Stimulated activated CD8-positive, alpha-beta memory T cell treated with anti-CD3 and anti-CD28 coated beads, Interleukin-12 subunit alpha, Interleukin-12 subunit beta, amount 100 ng/mL, for 24 hours (primary cell): Measurements from ENCODE around the gene SYNC.
"Not testable (repeated sequence)": the region's sequence is repeated elsewhere in the genome, so short reads cannot be mapped to it uniquely, and the experiment has no call there.

Source experiments
- DNase-seq: peaks from one replicate; pipeline ENCODE4 v3.0.0-alpha.2; 2020; ENCODE audit errors: extremely low read depth

Gene SYNC

DNA sequence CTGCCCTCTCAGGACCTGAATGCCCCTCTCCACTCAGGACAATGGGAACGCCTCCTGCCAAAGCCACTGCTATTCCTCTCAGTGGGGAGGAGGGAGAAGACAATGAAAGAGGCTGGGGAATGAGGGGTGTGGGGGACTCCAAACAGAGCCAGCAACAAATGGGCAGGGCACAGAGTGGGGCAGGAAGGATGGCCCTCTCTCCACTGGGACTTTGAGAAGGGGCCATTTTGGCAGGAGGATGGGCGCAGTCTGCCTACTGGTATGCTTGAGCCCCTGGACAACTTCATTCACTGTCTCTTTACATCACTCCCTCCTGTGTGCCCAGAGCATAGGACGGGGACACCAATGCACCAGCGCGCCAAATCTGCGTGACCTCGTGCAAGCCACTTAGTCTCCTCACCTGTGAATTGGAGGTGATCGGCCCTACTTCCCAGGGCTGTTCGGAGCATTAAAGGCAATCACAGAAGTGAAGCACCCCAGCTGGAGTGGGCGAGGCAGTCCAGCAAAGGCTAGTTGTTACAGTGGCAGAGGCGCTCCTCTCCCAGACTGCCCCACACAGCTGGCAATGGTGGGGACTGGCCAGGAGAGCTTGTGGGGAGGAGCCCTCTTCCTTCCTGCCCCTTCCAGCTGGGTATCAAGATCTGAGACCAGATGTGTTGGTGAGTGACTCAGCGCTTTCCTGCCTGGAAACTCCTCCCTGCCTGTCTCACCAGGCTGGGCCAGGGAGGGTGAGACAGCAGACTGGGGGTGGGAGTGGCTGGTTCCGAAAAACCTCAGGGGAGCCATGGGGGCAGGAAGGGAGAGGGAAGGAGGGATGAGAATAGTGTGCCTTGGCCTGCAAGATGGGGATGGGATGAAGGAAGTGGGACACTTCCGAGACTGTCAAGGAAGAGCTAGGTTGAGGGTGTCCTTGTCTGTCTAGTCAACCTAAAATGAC is 22.4 kb upstream of the SYNC start:
- no peak for DNase-seq

DNA sequence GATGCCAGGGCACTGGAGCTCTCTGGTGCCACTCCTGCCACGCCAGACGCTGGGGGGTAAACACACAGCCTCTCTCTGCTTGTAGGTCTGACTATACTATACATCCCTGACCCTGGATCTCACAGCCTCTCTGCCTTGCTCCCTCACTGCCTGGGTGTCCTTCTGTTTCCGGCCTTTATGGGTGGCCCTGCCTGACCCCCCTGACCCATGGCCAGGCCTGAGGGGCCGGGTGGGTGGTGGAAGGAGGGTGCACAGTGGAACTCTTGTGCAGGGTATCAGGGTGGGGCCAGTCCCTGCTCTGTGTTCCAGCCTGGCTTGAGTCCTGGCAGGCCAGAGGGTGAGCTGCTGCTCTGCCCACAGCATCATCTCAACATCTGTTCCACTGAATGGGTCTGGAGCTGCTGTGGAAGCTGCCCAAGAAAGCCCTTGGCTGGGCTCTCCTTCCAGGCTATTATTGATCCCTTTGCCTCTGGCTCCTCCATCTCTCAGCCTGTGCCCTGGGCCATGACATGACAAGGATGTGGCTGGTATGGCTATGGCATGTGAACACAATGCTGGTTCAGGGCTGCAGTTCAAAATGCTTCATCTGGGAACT is 17.2 kb upstream of the SYNC start:
- DNase-seq: no peak

DNA sequence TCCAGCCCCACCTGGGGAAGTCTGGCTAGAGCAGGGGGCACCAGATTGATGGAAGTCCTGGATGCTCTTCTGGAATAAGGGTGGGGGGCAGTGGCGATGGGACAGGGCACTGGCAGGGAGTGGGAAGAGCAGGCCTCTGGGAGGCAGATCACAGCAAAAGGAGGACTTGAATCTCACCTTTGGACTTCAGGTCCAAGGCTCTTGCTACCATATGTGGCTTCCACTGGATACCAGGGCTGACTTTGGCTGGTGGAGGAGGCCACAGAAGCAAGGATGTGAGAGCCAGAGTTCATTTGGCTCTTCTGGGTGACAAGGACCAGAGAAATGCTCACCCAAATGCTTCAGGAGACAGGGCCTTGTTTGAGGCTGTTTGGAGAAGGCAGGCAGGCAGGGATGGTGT is 16.0 kb upstream of the SYNC start:
- DNase-seq: no peak

DNA sequence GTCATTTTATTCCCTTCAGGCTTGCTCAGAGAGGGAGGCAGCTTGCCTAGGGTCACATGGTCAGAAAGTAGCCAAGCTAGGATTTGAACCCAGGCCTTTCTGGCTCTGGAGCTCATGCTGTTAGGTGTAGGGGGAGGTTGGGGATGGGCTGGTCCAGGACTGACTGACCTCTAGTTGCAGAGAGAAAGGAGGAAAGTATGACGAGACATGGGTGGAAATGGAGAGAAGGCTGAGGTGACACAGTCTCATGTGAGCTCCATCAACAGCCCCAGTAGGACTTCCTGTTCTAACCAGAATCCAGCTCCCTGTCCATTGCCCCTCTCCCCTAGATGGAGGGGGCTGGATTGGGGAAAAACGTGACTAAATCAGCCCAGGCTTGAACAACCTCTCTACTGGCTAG is 15.5 kb upstream of the SYNC start:
- no peak for DNase-seq

DNA sequence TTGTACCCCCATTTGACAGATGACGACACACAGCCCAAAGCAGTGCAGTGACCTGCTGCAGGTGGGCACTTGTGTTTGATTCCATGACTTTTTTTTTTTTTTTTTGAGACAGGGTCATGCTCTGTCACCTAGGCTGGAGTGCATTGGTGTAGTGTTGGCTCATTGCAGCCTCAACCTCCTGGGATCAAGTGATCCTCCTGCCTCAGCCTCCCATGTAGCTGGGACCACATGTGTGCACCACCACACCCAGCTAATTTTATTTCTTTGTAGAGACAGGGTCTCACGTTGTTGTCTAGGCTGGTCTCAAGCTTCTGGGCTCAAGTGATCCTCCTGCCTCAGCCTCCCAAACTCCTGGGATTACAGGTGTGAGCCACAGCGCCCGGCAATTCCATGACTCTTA is 14.9 kb upstream of the SYNC start:
- DNase-seq: no peak

DNA sequence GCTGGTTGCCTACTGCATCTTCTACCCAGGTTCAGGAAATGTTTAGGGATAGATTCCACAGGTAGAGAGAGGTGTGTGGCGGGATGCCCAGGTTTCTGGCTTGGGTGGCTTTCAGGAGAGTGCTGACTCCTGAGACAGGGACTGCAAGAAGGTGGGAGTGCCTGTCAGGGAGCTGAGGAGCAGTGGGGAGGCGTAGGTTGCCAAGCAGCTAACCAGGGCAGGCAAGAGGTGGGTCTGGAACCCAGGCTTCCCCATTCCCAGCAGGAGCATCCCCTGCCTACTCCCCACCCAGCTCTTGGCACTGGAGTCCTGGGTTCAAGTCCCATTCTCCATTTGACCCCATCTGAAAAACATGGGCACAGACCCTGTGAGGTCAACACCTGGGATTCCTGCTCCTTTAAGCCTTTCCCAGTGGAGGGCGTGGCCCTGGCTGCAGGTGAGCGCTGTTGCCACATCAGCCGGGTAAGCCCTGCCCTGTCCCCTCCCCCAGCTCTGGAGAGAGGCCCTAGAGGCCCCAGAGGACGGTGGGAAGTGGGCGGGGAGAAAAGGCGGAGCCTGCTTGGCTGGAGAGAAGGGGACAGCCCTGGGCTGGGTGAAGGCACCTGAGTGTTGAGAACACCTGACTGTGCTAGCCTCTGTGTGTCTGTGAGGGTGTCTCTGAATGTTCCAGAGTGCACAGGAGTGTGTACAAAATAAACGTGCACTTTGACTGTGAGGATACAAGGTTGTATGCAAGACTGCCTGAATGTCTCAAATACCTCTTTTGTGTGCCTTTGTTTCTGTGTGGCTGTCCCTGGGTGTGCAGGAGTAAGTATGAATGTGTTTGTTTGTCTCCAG is 14.0 kb upstream of the SYNC start:
- peak; percentile 8 for DNase-seq

DNA sequence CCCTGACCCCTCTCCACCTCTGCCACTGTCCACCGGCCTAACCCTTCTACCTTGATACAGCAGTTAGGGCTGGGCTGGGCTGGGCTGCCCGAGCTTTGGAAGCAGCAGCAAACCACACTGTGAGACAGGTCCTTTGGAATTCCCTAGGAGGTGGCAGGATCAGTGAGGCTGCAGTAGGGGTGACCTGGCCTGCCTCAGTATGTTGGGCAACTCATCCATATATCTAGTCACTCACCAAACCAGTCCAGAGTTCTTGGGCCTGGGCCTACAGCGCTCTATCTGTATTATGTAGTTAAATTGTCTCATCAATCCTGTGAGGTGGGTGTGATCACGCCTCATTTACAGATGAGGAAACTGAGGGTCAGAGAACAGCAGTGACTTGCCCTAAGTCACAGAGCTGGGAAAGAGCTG is 13.3 kb upstream of the SYNC start:
- DNase-seq: no peak

DNA sequence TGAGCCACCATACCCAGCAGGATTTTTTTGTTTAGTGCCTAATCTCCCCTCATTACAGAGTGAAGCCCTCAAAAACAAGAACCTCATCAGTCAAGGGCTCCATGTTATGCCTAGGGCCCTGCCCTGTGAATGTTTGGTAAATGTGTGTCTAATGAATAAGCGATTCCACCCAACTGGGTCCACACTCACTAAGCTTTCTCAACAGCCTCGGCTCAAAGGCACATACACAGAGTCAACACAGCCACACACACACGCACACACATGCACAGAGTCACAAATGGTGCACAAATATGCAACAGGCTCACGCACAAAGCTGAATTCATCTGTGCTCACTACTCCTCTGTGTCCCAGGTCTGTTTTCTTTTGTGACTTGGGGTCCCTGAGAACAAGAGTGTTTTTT is 11.7 kb upstream of the SYNC start:
- DNase-seq: no peak

DNA sequence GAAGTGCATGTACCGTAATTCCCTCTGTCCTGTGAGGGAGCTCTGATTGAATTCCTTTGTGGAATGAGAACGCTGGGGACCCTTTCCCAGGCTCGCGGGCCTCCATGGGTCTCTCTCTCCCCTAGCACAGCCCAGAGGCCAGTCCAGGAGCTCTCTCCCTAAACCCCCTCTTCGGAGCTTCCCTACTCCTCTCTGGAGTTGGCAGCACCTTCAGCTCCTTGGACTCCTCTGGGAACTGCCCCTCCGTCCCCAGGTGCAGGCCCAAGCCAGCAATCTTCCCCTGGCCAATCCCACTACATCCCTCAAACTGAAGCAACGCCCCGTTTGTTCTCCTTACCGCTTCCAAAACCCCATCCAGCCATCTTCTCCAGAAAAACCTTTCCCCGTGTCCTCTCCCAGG is 10.5 kb upstream of the SYNC start:
- DNase-seq: no peak

DNA sequence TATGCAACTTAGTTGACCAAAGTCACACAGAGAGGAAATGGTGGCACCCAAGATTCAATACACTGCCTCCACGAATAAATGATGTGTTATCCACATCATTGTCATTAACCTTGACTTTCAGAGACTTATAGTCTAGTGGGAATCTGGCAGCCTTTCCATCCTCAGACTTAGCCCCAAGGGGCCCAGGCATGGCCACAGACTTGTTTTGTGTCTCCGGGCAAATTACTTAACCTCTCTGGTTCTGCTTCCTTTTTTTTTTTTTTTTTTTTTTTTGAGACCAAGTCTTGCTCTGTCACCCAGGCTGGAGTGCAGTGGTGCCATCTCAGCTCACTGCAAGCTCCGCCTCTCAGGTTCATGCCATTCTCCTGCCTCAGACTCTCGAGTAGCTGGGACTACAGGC is 8.7 kb upstream of the SYNC start:
- DNase-seq: not testable (repeated sequence)

DNA sequence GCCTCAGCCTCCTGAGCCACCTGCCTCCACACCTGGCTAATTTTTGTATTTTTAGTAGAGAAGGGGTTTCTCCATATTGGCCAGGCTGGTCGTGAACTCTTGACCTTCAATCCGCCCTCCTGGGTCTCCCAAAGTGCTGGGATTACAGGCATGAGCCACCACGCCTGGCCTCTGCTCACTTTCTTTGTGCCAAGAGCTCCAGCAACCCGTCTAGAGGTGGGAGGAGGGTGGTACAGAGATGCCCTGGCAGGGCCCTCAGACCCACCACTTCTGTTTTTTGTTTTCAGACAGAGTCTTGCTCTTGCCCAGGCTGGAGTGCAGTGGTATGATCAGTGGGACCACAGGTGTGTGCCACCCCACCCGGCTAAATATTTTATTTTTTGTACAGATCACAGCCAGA is 6.9 kb upstream of the SYNC start:
- no peak for DNase-seq

DNA sequence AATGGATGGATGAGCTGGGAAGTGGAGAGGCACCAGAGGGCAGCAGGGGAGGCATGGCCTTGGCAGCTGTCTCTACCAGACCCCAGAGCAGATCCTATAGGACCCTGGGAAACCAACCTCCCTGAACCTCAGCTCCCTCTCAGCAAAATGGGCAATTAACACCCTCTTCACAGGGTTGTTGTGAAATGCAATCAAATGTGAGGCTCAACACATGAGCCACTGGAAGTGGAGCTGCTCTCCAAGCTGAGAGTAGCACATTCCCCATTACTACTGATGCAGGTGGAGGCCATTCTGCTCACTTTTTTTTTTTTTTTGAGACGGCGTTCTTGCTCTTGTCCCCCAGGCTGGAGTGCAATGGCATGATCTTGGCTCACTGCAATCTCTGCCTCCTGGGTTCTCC is 6.5 kb upstream of the SYNC start:
- no peak for DNase-seq

DNA sequence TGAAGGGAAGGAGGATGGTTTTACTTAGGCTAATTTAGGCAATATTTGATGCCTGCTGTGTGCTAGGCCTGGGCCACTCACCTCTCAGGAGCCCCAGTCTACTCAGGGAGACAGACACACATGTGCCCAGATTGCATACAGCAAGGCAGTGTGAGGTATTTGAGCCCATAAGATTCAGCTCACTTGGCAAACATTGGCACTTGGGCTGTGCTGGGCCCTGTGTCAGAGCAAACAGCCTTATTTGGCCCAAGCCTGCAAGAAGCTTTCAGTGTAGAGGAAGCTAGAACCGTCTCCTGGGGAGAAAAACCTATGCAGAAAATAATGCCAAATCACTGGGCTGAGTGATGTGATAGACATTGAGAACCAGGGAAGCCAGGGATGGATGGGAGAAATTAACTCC is 3.9 kb upstream of the SYNC start:
- no peak for DNase-seq

DNA sequence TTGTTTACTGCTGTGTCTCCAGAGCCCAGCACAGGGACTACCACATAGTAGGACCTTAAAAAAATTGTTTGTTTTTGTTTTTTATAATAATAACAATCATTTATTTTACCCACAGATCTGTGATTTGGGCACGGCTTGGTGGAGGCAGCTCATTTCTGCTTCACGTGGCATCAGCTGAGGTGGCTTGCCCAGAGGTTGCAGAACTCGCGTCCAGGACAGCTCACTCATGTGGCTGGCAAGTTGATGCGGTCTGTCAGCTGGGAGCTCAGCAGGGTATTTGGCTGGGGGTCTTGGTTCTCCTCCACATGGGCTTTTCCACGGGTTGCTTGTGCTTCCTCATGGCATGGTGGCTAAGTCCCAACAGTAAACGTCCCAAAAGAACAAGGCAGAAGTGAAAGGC is 2.9 kb upstream of the SYNC start:
- no peak for DNase-seq

DNA sequence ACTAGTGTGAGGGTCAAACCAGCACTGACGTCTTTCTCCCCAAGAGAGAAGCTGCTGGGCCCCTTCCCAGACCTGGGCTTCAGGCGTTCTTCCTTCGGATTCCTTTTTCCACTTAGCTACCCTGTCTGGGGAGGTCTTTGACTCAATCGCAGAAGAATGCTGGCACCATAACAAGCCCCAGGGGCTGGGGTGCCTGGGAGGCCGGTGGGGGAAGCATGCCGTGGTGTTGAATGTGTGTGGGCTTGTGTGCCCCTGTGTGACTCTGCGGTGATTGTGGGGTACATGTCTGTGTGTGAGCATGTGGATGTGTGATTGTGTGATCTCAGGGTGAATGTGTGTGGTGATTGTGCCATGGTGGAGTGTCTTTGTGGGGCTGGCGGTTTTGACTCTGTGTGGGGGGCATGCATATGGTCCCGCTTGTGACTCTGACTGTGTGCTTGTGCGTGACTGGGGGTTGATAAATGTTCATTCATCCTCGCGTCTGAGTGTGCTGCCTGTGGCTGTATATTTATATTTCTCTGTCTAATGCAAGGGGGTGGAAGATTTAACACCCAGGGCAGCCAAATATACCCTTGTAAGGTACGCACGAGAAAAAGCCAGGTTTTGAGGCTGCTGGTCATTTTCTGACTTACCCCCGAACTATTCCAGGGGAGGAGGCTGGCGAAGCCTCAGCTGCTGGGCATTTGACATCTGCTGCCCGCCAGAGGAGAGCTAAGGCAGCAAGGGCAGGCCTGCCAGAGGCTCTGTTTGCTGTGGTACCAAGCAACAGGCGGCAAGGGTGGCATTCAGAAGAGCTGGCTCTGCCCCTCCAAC is 1.1 kb upstream of the SYNC start:
- DNase-seq: no peak

DNA sequence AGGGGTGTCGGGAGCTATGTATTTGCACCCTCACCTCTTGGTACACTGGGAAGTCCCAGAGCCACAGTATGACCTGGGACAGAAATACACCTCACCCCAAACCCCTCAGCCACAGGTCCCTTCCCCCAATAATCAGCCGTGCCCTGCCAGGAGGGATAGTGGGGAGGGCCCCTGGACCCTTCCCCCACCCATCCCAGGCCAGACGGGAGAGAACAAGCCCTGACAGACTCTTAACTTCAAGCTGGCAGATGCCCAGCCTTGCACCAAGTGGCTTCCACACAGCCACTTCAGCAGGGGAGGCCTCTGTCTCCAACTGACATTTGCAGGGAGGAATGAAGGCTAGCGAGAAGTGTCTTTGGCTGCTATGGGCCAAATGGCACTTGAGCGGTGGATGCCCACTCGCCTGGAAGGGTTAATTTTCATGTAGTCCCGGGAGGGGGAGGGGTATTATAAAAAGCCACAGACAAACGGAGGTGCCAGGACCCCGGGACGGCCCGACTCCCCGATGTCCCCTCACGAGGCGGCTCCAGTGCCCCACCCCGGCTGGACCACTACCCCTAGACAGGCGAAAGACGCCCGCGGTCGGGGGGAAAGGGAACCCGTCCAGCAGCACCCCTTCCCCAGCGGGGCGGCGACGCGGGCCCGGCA is 495 bp downstream of the SYNC start:
- DNase-seq: no peak

DNA sequence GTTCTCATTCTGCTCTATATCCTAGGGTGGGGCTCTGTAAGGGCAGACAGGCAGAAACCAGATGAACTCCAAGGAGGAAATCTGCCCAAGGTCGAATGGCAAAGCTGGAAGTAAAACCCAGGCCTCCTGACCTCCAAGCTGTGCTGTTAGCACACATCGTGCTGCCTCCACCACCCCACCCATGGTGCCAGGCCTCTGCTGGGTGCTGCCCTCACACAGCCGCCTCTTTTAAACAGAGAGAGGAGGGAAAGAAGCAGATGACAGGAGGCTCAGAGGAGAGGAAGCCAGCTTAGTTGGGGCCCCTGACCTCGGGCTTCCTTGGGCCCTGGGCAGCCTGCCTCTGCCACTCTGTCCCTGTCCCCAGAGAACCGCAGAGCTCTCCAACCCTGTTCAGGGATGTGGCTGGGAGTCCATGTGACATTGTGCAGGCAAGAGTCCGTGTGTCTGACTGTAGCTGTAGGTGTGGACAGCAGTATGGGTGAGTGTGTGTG is 1.1 kb downstream of the SYNC start:
- no peak for DNase-seq

DNA sequence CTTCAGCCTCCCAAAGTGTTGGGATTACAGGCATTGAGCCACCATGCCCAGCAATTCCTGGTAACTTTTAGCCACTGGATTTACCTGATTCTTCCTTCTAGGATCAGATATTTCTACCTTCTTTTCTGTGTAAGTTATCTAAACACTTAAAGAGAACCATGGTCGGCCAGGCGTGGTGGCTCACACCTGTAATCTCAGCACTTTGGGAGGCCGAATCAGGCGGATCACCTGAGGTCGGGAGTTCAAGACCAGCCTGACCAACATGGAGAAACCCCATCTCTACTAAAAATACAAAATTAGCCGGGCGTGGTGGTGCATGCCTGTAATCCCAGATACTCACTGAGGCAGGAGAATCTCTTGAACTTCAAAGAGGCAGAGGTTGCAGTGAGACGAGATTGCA is 5.6 kb downstream of the SYNC start:
- DNase-seq: not testable (repeated sequence)

DNA sequence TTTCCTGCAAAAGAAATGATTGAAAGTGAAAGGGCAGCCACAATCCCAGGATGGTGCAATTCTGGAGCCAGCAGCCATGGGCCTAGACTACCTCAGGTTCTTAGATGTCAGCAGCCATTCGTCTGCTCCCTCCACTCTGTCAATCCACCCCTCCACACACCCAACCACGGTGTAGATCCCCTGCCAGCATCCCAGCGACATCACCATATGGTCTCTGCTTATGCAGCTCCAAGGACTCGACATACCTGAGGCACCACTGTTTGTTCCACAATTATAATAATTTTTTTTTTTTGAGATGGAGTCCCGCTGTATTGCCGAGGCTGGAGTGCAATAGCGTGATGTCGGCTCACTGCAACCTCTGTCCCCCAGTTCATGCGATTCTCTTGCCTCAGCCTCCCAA is 6.5 kb downstream of the SYNC start:
- DNase-seq: no peak

DNA sequence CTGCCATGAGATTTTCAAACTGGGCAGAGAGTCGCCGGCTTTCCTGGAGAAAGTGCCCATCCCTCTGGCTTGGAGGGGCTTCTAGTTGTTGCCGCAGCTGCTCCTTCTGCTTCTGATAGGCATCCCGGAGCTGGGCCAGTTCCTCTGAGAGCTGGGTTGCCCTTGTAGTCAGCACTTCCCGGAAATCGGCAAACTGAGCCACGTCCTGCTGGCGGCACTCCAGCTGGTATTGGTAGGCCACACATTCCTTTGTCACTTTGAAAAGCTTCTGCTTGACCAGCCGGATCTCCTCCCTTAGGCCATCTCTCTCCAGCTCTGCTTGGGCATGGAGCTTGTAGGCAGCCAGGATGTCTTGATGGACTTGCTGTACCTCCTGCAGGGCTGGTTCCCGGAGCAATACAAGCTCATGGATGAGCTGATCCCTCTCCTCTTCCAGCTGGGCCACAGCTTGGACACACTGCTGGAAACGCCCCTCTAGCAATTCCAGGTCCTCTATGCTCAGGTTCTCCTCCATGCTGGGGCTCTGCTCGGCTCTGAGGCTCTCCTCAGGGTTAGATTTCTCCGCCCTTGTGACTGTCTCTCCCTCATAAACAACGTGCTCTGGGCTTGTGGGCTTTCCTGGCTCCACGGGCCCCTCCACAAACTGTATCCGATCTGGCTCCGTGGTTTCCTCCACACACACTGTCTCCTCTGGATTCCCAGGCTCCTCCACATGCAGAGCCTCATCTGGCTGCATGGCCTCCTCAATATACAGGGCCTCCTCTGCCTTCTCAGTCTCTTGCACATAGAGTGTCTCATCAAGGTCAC is 7.3 kb downstream of the SYNC start:
- no peak for DNase-seq
